ENCODE results near the gene ANO4.

DNA sequence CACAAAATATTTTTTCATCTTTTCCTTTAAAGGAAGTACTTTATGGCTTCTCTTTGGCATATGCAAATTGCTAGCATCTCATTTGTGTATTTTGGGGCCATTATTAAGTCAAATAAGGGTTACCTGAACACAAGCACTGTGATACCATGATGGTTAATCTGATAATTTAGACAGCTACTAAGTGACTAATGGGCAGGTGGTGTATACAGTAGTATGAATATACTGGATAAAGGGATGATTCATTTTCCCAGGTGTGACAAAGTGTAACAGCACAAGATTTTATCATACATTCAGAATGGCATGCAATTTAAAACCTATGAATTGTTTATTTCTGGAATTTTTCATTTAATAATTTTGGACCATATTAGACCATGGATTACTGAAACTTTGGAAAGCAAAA, 27.2 kb upstream of the ANO4 start:
- TF ChIP-seq, protein P1, sequence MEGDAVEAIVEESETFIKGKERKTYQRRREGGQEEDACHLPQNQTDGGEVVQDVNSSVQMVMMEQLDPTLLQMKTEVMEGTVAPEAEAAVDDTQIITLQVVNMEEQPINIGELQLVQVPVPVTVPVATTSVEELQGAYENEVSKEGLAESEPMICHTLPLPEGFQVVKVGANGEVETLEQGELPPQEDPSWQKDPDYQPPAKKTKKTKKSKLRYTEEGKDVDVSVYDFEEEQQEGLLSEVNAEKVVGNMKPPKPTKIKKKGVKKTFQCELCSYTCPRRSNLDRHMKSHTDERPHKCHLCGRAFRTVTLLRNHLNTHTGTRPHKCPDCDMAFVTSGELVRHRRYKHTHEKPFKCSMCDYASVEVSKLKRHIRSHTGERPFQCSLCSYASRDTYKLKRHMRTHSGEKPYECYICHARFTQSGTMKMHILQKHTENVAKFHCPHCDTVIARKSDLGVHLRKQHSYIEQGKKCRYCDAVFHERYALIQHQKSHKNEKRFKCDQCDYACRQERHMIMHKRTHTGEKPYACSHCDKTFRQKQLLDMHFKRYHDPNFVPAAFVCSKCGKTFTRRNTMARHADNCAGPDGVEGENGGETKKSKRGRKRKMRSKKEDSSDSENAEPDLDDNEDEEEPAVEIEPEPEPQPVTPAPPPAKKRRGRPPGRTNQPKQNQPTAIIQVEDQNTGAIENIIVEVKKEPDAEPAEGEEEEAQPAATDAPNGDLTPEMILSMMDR (IDR thresholded peaks at IDR 0.05; ENCODE audit: insufficient read depth, low read length): no peak
- no peak for TF ChIP-seq GABPA (IDR thresholded peaks at IDR 0.05; ENCODE audit: low read depth)
- TF ChIP-seq, protein P2, sequence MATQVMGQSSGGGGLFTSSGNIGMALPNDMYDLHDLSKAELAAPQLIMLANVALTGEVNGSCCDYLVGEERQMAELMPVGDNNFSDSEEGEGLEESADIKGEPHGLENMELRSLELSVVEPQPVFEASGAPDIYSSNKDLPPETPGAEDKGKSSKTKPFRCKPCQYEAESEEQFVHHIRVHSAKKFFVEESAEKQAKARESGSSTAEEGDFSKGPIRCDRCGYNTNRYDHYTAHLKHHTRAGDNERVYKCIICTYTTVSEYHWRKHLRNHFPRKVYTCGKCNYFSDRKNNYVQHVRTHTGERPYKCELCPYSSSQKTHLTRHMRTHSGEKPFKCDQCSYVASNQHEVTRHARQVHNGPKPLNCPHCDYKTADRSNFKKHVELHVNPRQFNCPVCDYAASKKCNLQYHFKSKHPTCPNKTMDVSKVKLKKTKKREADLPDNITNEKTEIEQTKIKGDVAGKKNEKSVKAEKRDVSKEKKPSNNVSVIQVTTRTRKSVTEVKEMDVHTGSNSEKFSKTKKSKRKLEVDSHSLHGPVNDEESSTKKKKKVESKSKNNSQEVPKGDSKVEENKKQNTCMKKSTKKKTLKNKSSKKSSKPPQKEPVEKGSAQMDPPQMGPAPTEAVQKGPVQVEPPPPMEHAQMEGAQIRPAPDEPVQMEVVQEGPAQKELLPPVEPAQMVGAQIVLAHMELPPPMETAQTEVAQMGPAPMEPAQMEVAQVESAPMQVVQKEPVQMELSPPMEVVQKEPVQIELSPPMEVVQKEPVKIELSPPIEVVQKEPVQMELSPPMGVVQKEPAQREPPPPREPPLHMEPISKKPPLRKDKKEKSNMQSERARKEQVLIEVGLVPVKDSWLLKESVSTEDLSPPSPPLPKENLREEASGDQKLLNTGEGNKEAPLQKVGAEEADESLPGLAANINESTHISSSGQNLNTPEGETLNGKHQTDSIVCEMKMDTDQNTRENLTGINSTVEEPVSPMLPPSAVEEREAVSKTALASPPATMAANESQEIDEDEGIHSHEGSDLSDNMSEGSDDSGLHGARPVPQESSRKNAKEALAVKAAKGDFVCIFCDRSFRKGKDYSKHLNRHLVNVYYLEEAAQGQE (IDR thresholded peaks at IDR 0.05; ENCODE audit: insufficient replicate concordance, low read depth): no peak
- no peak for TF ChIP-seq POLR2AphosphoS5 (IDR thresholded peaks at IDR 0.05; ENCODE audit: low read depth)

Measured in HL-60 (cell line).